ENCODE data around the gene GFY.
"Not testable (repeated sequence)": the region's sequence is repeated elsewhere in the genome, so short reads cannot be mapped to it uniquely, and the experiment has no call there.

GFY gene

DNA sequence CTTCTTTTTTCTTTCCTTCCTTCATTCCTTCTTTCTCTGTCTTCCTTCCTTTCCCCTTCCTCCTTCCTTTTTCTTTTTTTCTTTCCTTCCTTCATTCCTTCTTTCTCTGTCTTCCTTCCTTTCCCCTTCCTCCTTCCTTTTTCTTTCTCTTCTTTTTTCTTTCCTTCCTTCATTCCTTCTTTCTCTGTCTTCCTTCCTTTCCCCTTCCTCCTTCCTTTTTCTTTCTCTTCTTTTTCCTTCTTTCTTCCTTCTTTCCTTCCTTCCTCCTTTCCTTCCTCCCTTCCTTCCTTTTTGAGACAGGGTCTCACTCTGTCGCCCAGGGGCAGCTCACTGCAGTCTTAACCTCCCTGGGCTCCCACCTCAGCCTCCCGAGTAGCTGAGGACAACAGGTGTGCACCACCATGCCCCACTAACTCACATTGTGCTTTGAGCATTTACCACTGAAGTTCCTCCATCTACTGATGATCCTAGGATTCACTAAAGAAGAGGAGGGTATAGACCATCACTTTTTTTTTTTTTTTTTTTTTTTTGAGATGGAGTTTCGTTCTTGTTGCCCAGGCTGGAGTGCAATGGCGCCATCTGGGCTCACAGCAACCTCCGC is 19.0 kb downstream of the GFY start:
- not testable (repeated sequence) for DNase-seq (ENCODE audit: low read depth)

DNA sequence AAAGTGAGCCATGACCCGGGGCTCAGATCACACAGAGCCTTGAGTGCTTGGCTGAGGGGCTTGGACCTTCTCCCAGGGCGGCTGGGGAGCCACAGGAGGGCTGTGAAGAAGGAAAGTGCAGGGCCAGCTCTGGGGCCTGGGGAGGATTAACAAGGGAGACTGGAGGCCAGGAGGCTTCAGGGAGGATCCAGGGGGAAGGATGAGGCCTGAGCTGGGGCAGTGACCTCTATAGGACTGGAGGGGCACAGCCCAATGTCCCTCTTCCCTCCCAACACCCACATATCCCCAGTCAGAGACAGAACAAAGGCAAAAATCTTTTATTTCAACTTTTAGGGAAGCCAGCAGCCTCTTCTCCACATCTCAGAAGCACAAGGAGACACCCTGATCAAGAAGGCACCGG is 20.8 kb downstream of the GFY start:
- no peak for DNase-seq (ENCODE audit: low read depth)

DNA sequence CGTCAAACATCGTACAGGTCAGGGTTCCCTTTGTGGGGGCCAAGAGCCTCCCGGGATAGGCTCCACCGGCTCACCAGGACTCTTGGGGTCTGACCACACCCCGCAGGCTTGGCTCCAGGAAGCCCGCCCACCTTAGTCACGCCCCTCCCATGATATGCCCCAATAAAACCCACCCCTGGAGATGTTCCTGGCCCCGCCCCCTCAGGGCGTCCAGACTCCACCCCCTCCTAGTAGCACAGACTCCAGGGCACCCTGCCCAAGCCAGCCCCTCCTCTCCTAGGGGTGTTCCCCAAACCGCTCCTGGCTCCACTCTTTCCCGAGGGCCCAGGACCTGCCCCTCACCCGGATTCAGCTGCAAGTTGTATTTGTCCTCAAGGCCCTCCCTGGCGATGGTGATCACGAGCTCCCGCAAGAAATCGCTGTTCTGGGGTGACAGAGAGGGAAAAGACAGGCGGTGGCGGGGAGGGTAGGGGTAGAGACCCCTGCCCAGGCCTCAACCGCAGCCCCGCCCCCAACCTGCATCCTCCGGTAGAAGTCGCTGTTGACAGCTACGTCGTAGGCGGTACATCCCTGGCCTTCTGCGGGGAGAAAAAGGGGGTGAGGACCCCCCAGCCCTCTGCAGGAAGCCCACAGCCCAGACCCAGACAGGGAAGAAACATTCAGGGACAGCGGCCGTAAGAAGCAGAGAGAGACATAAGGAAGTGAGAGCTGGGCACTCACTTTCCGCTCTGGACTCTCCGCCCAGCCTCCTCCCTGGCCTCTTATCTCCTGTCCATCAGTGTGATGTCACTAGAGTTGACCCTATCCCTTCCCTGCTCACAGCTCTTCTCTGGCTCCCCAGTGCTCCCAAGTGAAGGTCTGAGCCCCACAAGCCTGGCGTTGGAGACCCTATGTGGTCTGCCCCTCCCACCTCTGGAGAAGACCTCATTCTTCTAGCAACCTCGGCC is 22.6 kb downstream of the GFY start:
- DNase-seq (ENCODE audit: low read depth), result no peak

DNA sequence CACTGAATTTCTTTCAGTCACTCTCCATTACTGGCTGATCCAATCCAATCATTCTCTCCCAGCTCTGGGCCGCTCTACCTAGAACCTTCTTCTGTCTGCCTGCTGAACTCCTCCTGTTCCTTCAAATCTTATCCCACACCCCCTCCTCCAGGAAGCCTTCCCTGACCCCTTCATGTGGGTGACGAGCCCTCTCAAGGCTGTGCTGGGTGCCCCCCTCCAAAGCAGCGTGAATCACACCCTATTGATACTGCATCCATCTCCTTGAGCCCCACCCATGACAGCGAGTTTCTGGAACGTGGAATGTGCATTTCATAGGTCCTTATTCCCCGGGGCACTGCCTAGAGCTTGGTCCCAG is 23.2 kb downstream of the GFY start:
- DNase-seq (ENCODE audit: low read depth), result no peak

DNA sequence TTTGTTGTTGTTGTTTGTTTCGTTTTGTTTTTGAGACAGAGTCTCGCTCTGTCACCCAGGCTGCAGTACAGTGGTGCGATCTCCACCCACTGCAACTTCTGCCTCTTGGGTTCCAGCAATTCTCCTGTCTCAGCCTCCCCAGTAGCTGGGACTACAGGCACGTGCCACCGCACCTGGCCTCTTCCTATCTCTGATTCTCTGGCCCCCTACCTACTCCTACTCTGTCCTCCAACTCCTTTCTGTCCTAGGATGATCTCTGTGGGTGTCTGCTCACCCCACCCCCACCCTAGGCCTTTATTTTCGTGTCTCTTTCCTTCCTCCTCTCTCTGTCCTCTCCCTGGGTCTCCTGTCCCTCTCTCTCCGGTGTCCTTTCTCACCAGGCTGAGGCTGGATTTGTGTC is 25.2 kb downstream of the GFY start:
- DNase-seq (ENCODE audit: low read depth), result no peak

DNA sequence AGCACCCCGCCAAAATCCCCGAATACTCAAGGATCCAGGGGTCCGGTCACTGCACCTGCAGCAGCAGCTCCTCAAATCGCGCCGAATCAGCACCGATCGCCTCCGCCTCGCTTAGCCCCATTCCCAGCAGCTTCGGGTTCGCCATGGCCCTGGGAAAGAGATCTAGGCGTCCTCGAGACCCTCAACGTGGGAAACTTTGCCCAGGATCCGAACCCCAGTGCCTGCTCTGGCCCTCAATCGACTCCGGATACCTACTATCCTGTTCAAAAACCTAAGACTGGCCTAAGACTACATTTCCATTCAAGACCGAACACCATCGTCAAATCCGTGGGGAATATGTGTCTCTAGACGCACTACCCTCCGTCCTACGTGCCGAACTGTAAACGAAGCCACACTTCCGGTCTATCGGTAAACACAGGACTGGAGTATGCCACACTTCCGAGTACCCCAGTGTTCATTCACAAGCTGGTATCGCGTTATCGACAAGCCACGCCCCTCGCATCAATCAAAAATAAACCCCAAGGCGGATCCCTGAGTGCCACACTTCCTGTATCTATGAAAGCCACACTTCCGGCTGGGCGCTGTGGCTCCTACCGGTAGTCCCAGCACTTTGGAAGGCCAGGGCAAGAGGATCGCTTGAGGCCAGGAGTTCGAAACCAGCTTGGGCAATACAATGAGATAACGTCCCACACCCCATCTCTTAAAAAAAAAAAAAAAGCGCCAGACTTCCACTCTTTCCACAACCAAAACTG is 26.4 kb downstream of the GFY start, which contains the start of gene PIH1D1:
Gene PIH1D1 (minus strand): TSS at position 385 of the 752 bp plus-strand sequence. CDS start 240 bp downstream, at position 145.
- DNase-seq (ENCODE audit: low read depth), result peak; percentile 98

DNA sequence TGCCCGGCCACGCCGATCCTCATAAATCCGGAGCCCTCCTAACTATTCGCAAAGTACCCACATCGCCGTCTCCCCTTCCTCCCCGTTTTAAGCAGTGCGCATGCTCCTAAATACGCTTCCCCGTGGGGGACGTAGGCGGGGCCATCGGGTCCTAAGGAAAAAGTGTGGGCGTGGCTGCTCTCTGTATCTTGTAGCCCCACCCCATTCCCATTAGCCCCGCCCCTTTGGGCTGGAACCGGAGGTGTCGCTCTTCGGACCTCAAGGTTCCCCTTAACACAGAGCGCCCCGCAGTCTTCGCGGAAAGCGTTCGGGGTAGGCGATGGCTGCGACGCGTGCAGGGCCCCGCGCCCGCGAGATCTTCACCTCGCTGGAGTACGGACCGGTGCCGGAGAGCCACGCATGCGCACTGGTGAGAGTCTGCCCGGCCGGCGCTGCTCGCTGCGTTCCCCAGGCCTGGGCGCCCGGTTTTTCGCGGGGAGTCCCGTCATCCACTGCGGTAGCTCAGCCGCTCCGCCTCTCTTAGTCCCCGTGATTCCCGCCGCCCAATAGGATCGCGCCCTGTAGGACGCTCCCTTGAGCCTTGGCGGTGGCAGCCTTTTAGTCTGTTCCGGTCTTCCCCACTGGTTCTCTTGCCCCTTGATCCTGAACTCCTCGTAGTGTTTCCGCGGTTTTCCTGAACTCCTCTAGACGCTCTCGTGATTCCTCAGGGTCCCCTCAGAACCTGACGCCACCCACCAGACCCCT is 28.0 kb downstream of the GFY start, which contains the start of gene ALDH16A1:
Gene ALDH16A1 (plus strand): TSS at position 213 of the 744 bp plus-strand sequence. CDS start 107 bp downstream, at position 320.
- peak; percentile 89 for DNase-seq (ENCODE audit: low read depth)

DNA sequence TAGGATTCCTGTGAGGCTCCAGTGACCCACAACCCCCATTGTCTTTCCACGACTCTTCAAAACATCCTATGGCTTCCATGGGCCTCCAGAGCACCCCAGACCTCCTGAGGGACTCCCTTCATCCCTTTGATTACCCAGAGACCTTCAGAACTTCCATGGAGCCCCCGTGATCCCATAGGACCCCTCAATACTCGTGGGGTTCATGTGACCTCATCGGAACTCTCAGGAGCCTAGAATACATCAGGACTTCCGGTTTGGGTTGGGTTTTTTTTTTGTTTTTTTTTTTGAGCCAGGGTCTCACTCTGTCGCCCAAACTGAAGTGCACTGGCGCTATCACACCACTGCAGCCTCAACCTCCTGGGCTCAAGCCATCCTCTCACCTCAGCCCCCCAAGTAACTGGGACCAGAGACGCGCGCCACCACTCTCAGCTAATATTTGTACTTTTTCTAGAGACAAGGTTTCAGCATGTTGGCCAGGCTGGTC is 28.6 kb downstream of the GFY start:
- no peak for DNase-seq (ENCODE audit: low read depth)

DNA sequence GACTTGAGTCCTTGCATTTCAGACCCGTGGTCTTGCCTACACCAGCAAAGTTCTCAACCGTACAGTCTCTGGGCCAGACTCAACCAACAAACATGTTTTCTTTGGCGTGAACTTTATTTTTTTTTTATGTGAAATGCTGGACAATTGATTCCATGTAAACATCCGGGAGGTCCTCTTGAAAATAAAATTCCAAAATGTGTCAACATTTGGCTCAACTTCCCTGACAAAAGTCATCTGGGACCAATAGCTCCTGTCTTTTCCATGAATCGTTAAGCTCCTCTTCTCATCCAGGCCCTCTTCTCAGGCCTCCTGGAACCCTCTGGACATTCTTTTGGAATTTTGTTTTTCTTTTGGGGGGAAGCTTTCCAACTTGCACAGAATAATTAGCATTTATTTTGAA is 30.6 kb downstream of the GFY start:
- DNase-seq (ENCODE audit: low read depth), result no peak

DNA sequence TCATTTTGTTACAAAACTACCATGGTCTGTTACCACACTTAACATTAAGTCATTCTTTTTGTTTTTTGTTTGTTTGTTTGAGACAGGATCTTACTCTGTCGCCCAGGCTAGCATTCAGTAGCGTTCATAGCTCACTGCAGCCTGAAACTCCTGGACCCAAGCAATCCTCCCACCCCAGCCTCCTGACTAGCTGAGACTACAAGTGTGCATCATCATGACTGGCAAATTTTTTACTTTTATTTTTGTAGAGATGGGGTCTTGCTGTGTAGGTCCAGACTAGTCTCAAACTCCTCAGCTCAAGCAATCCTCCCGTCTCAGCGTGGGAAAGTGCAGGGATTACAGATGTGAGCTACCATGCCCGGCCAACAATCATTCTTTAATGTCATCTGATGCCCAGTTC is 31.1 kb downstream of the GFY start:
- no peak for DNase-seq (ENCODE audit: low read depth)

DNA sequence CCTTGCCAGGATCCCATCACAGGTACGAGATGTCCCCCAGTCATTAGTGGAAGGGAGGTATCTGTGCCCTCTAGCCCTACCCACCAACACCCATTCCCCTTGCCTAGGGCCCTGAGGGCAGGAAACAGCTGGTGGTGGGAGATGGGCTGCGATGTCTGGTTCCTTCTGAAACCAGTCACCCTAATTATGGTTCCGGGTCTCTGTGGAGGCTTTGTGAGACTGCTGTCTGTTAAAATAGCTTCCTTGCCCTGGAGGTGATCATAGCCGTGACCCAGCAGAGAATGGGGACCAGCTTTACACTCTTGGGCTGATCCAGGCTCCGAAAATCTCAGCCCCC is 33.3 kb downstream of the GFY start:
- DNase-seq (ENCODE audit: low read depth), result no peak

DNA sequence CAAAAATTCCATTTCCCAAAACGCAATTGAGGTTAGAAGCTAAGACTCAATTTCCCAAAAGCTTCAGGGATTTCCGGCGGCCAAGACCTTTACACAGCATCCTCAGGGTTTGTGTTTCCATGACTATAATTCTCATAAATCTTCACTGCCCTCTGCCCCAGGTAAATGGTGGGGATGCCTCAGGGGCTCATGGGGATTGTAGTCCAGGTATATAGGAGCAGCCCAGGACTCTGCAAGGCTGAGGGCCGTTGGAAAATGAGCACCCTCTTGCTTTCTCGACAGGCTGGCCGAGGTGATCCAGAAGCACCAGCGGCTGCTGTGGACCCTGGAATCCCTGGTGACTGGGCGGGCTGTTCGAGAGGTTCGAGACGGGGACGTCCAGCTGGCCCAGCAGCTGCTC is 34.2 kb downstream of the GFY start:
- DNase-seq (ENCODE audit: low read depth), result no peak

DNA sequence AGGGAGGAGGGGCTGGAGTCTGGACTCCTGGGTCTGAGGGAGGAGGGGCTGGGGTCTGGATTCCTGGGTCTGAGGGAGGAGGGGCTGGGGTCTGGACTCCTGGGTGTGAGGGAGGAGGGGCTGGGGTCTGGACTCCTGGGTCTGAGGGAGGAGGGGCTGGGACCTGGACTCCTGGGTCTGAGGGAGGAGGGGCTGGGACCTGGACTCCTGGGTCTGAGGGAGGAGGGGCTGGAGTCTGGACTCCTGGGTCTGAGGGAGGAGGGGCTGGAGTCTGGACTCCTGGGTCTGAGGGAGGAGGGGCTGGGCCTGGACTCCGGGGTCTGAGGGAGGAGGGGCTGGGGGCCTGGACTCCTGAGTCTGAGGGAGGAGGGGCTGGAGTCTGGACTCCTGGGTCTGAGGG is 35.9 kb downstream of the GFY start:
- DNase-seq (ENCODE audit: low read depth), result not testable (repeated sequence)

DNA sequence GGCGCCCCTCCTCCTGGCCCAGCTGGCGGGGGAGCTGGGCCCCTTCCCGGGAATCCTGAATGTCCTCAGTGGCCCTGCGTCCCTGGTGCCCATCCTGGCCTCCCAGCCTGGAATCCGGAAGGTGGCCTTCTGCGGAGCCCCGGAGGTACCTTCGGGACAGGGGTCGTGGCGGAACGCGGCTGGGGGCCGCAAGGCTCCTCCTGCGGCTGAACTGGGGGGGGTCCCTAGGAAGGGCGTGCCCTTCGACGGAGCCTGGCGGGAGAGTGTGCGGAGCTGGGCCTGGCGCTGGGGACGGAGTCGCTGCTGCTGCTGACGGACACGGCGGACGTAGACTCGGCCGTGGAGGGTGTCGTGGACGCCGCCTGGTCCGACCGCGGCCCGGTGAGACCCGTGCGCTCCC is 36.5 kb downstream of the GFY start:
- DNase-seq (ENCODE audit: low read depth), result no peak

DNA sequence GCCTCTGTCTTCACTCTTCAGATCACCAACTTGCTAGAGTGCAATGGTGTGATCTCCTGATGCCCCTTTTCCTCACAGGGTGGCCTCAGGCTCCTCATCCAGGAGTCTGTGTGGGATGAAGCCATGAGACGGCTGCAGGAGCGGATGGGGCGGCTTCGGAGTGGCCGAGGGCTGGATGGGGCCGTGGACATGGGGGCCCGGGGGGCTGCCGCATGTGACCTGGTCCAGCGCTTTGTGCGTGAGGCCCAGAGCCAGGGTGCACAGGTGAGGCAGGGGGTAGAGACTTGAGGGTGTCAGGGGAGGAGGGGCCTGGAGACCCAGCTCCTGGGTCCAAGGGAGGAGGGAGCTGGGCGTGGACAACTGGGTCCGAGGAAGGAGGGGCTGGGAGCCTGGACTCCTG is 37.3 kb downstream of the GFY start:
- DNase-seq (ENCODE audit: low read depth), result no peak

DNA sequence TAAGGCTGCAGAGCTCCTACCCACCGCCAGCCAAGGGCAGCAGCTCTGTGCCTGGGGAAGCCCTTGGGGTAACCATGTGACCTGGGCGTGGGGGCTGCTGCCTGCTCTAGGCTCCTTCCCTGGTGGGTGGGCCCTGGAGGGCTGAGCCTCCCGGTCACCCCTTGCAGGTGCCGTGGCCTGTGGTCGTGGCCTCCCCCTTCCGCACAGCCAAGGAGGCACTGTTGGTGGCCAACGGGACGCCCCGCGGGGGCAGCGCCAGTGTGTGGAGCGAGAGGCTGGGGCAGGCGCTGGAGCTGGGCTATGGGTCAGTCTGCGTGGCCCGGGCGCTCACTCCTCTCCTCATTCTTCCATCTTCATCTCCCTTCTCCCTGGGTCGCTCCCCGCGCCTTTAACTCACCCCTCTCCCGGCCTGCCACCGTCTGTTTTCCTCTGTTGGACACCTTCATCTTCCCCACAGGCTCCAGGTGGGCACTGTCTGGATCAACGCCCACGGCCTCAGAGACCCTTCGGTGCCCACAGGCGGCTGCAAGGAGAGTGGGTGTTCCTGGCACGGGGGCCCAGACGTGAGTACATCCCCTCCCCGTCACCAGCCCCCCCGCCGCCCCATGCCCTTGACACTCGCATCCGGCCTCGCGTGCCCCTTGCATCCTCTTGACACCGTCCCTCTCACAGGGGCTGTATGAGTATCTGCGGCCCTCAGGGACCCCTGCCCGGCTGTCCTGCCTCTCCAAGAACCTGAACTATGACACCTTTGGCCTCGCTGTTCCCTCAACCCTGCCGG is 39.0 kb downstream of the GFY start:
- no peak for DNase-seq (ENCODE audit: low read depth)

DNA sequence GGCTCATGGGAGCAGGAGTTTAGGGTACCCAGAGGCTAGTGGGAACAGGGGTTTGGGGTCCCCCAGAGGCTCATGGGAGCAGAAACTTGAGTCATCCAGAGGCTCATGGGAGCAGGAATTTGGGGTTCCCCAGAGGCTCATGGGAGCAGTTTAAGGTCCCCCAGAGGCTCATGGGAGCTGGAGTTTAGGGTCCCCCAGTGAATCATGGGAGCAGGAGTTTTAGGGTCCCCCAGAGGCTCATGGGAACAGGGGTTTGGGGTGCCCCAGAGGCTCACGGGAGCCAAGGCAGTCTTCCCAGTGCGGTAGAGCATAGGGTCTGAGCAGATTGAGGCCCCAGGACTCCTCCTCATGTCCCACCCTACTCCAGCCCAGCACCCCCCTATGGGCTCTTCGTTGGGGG is 40.2 kb downstream of the GFY start:
- DNase-seq (ENCODE audit: low read depth), result no peak

DNA sequence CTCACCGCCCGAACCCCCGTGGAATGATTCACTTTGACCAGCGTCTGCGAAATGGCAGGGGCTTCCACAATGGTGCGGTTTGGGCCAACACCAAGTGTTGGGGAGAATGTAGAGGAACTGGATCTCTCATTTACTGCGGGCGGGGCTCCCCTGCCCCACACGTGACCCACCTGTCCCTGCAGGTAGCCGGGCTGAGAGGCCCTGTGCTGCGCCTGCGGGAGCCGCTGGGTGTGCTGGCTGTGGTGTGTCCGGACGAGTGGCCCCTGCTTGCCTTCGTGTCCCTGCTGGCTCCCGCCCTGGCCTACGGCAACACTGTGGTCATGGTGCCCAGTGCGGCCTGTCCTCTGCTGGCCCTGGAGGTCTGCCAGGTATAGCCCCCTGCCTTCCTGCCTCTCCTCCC is 43.0 kb downstream of the GFY start:
- DNase-seq (ENCODE audit: low read depth), result no peak

DNA sequence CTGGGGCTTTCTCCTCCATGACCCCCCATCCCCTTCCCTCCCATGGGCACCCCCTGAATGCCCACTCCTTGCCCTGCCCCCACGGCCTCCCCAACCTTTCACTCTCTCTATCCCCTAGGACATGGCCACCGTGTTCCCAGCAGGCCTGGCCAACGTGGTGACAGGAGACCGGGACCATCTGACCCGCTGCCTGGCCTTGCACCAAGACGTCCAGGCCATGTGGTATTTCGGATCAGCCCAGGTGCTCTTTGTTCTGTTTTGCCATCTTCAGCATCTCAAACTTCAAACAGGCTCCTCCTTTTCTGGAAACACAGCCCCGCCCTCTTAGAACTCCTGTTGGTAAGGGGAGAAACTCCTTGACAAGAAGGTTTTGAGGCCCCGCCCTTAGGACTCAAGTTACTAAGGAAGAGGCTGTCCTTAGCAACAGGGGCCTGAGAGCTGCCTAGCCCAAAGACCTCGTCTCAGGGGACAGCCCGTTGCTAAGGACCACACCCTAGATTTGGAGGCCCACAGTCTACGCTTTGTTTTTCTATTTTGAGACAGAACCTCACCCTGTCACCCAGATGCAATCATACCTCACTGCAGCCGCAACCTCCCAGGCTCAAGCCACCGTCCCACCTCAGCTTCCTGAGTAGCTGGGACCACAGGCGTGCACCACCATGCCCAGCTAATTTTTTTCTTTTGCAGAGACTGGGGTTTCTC is 43.7 kb downstream of the GFY start:
- no peak for DNase-seq (ENCODE audit: low read depth)

DNA sequence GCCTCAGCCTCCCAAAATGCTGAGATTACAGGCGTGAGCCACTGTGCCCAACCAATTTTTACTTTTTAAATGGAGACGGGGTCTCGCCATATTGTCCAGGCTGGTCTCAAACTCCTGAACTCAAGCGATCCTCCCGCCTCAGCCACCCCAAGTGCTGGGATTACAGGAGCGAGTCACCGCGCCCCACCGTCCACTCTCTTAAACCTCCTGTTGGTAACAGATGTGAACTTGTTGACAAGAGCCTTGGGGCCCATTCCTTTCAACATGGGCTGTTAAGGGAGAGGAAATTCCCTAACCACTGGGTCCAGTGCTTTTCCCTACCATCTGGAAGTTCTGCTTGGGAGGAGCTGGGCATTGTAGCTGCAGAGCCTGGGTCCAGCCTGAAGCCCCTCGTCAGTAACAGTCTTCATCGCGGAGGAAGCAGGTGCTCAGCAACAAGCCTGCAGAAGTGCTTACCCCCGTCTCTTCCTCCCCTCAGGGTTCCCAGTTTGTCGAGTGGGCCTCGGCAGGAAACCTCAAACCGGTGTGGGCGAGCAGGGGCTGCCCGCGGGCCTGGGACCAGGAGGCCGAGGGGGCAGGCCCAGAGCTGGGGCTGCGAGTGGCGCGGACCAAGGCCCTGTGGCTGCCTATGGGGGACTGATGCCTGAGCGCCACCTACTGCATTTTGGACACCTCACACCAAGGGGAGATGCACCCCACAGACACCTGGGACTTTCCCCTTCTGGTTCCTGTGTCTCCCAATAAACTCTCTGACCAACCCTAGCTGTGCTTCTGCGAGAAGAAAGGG is 44.8 kb downstream of the GFY start:
- DNase-seq (ENCODE audit: low read depth), result no peak
